Measurements from ENCODE around the gene SELENOO.
"Not testable (repeated sequence)": the region's sequence is repeated elsewhere in the genome, so short reads cannot be mapped to it uniquely, and the experiment has no call there.

SELENOO gene

DNA sequence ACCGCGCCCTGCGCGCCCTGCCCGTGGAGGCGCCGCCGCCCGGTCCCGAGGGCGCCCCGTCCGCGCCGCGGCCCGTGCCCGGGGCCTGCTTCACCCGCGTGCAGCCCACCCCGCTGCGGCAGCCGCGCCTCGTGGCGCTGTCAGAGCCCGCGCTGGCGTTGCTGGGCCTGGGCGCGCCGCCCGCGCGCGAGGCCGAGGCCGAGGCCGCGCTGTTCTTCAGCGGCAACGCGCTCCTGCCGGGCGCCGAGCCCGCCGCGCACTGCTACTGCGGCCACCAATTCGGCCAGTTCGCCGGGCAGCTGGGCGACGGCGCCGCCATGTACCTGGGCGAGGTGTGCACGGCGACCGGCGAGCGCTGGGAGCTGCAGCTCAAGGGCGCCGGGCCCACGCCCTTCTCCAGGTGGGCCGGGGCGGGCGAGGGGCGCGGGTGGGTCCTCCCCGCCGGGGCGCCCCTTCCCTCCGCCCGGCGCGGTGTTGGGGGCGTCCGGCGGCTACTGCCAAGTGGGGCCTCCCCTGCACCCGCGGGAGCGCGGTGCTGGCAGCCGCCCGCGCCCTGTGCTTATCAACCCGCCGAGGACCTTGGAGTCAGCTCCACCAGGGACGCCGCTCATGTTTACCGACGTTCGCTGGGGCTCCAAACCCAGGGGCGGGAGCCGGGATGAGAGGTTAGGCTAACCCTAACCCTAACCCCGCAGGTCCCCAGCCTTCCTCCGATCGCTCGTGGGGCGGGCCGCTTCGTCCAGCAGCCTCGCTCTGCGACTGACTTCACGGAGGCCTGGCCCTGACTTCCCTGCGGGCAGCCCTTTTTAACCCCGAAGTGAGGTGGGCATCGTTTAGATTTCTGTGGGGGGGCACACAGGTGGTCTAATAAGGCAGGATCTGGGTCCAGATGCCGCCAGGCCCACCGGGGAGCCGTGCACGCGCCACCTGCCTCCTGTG is 649 bp downstream of the SELENOO start:
- DNase-seq, result no peak

DNA sequence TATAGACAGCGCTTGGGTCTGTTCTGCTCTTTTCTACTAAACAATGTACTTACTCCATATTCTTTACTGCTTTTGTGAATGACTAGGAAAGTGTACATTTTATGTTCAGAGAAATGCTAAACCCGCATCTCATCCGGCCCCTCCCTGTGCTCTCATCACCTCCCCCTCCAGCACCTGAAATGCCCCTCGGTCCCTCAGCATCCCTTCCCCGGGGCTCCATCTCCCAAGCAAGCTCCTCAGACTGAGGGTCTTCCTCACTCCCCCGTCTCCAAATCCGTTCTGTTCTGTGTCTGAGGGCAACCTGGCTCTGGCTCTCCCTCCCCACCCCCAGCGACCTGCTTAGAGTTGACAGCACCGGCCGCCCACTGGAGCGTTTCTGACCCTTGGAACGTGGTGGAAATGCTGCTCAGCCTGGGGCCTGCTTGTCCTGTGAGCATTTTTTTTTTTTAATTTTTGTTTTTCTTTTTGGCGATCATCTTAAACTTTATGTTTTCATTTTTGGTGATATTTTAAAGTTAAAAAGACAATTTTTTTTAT is 1.4 kb downstream of the SELENOO start:
- no peak for DNase-seq

DNA sequence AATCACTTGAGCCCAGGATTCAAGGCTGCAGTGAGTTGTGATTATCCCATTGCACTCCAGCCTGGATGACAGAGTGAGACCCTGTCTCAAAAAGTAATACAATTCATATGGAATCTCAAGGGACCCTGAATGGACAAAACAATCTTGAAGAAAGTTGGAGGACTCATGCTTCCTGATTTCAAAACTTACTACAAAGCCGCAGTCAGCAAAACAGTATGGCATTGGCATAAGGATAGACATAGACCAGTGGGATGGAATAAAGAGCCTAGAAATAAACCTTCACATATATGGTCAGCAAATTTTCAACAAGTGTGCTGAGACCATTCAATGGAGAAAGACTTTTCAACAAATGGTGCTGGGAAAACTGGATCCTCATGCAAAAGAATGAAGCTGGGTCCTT is 2.5 kb downstream of the SELENOO start:
- DNase-seq, result no peak

DNA sequence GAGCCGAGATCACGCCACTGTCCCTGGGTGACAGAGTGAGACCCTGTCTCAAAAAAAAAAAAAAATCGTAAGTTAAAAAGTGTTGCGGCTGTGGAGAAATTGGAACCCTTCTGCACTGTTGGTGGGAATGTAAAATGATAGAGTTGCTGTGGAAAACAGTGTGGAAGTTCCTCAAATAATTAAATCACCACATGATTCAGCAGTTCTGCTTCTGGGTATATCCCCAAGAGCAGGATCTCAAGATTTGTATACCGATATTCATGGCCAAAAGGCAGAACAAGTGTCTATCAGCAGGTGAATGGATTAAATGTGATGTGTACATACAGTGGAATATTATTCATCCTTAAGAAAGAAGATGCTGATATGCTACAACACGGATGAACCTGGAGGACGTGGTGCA is 3.8 kb downstream of the SELENOO start:
- DNase-seq, result no peak

DNA sequence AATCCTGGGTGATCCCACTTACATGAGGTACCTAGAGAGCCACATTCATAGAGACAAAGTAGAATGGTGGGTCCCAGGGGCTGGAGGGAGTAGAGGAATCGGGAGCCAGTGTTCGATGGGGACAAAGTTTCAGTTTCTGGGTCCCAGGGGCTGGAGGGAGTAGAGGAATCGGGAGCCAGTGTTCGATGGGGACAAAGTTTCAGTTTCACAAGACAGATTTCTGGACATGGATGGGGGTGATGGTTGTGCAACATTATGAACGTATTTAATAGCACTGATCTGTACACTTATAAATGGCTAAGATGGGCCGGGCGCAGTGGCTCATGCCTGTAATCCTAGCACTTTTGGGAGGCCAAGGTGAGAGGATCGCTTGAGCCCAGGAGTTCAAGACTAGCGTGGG is 4.2 kb downstream of the SELENOO start:
- not testable (repeated sequence) for DNase-seq

DNA sequence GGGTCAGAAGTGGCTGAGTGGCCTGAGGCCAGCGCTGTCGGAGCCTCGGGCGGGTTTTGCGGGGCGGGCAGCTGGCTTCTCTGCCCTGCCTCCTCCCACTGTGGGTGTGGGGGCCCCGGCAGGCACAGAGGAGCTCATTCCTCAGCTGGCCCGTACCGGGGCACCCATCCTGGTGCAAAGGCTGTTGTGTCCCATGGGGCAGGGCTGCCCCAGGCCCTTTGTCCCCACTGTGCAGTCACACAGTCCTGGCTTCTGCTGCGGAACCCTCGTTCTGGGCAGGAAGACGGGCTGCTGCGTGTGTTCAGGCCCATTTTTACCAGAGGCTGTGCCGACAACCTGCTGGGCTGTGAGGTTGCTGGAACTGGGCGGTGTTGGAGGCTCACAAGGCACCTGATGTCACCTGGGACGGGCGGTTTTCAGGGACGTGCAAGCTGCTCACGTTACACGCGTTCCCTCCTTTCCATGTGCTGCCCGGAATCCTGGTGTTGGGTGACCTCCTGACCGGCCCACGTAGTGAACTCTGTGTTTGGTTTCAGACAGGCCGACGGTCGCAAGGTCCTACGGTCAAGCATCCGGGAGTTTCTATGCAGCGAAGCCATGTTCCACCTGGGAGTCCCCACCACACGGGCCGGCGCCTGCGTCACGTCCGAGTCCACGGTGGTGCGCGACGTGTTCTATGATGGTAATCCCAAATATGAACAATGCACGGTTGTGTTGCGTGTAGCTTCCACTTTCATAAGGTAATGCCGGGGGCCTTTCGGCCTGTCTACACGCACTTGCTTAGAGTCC is 5.2 kb downstream of the SELENOO start:
- no peak for DNase-seq

DNA sequence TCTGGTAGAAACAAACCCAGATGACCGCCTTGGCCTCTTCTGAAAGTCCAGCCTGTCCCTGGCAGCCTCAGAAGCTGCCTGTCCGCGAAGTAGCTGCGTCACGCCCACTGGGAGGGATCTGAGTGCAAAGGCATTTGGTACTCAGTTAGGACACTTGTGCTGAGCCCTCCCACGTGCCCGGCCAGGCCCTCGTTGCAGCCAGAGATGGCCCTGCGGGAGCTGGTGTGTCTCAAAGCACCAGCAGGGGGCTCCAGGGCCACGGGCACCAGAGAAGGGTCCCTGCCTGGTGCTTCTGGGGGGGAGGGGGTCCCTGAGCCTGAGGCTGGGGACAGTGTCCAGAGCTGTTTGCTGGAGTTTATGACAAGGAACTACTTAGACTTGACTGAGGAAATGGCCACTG is 5.8 kb downstream of the SELENOO start:
- no peak for DNase-seq

DNA sequence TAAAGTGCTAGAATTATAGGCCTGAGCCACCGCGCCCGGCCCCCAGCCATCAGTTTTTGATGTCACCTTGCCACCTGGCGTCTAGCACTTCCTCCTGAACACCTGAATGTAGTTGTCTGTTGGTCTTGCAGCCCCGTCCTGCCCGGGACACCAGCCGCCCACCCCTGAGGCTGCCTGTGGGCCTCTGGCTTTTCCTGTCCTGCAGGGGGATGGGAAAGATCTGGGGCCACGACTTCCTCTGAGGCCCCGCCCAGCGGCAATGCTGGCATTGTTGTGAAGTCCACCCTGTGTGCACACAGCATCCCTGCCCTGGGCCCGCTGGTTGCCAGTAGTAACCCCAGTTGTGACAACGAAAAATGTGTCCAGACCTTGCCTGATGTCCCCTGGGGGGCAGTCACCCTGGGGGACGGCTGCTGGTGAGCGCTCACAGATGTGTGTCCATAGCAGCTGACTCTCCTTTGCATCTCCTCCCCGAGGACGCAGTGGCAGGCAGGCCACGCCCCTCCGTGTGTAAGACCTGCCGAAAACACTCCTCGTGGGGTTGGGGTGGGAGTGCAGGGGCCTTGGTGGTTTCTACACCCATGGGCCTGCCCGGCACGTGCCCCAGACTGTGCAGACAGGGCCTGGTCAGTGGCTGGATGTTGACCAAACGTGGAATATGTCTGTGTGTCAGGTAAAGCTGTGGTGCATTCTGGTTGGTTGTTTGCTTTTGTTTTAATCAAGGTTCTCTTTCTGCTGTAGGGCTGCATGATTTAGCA is 6.8 kb downstream of the SELENOO start:
- DNase-seq, result no peak

DNA sequence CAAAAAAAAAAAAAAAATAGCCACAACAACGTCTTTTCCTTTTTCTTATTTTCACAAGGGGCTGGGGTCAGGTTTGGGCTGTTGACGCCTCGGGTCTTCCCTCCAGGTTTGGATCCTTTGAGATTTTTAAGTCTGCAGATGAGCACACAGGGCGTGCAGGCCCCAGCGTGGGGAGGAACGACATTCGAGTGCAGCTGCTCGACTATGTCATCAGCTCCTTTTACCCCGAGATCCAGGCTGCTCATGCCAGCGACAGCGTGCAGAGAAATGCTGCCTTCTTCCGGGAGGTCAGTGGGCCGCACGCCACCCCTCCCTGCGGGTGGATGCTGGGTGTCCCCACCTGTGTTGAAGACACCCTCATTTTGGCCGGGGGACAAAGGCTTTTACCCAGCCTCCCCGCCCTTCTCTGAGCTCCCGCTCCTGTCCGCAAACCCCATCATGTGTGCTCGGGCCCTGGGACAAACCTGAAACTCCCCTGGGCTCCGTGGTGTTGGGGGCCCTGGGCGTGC is 7.7 kb downstream of the SELENOO start:
- no peak for DNase-seq

DNA sequence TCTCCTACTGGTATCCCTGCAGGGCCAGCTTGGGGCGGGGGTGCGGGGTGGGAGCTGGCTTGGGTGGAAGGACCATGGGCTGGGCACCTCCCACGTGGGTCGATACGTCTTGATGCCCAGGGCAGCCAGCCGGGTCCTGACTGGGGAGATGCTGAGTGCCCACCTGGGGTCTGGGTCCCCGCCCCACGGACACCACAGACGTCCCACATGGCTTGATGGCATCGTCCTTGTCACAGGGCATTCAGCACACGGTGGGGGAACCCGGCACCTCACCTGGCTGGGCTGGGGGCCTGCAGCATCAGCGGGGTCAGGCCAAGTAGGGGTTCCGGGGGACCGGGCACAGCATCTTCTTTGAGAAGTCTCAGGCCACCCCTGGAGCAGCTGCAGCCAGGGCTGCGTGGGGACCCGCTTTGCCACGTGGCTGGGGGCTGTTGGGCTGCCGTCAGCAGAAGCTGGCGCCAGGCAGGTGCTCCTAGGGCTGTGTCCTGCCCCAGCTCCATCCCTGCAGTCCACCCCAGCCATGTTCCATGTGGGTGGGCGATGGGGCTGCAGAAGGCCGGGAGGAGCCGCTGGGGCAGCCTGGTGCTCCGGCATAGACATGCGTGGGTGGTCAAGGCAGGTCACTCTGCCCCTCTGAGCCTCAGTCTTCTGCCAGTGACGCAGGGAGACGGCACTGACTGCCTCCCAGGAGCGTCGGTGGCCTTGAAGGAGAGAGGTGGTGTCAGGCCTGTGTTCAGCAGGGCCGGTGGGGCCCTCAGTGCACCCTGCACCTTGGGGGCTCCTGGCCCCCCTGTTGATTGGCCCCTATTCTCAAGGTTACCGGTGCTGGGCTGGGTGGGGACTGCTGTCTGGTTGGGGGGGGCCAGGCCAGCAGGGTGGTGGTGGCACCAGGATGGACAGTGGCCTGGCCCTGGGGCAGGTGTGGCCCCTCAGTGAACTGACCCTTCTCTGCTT is 8.4 kb downstream of the SELENOO start:
- no peak for DNase-seq

DNA sequence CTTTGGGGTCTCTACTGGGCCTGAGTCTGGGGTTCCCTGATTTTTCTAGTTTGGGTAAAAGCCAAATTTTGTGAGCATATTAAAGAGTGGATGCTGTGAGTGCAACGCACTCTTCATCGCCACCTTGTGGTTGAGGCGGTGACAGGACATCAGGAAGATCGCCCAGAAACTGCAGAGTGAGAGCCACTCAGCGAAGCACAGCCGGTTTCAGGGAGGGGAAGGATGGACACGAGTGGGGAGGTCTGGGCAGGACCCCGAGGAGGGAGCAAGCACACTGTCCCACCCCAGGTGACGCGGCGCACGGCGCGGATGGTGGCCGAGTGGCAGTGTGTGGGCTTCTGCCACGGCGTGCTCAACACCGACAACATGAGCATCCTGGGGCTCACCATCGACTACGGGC is 9.1 kb downstream of the SELENOO start:
- peak; percentile 43 to 58 (median 52) for DNase-seq

DNA sequence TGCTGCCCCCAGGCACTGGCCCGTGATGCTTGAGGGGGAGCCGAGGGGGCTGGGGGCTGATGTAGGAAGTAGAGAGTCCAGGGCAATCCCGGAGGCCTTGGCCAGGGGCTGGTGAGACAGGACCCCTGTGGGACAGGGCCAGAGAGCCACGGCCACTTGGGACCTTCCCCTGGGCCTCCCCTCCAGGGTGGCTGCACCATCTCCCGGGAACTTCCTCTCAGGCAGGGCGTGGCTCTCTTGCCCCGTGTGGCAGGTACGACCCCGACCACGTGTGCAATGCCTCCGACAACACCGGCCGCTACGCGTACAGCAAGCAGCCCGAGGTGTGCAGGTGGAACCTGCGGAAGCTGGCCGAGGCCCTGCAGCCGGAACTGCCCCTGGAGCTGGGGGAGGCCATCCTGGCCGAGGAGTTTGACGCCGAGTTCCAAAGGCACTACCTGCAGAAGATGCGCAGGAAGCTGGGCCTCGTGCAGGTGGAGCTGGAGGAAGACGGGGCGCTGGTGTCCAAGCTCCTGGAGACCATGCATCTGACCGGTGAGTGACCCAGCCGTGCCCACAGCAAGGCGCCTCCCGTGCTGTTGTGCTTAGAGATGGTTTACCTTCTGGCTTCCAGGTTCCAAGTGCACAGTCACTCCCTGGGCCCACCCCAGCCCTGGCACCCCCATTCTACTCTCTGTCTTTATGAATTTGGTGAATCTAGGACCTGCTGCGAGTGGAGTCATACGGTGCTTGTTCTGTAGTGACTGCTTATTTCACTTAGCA is 9.7 kb downstream of the SELENOO start:
- DNase-seq, result no peak

DNA sequence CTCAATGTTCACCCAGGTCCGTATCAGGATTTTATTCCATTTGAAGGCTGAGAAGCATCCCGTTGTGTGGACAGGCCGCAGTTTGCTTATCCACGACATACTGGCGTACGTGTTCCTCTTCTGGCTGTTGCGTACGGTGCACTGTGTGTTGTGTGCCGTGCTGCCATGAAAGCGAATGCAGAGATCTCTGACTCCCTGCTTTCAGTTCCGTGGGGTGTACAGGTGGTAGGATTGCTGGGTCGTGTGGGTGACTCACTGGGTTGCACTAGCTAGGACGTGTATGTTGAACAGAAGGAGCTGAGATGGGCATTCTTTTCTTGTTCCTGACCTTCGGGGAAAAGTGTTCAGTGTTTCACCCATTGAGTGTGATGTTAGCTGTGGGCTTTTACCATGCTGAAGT is 10.3 kb downstream of the SELENOO start:
- DNase-seq, result no peak

DNA sequence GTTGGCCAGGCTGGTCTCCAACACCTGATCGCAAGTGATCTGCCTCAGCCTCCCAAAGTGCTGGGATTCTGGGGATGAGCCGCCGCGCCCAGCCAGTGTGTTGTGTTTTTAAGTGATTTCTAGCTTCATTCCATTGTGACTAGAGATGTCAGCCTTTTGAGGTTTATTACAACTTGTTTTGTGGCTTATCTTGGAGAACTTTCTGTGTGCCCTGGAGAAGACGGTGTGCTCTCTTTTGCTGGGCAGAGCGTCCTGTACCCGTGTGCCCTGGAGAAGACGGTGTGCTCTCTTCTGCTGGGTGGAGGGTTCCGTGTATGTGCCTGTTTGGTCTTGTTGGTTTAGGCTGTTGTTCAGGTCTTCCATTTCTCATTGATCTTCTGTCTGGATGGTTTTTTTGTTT is 12.5 kb downstream of the SELENOO start:
- DNase-seq, result no peak

DNA sequence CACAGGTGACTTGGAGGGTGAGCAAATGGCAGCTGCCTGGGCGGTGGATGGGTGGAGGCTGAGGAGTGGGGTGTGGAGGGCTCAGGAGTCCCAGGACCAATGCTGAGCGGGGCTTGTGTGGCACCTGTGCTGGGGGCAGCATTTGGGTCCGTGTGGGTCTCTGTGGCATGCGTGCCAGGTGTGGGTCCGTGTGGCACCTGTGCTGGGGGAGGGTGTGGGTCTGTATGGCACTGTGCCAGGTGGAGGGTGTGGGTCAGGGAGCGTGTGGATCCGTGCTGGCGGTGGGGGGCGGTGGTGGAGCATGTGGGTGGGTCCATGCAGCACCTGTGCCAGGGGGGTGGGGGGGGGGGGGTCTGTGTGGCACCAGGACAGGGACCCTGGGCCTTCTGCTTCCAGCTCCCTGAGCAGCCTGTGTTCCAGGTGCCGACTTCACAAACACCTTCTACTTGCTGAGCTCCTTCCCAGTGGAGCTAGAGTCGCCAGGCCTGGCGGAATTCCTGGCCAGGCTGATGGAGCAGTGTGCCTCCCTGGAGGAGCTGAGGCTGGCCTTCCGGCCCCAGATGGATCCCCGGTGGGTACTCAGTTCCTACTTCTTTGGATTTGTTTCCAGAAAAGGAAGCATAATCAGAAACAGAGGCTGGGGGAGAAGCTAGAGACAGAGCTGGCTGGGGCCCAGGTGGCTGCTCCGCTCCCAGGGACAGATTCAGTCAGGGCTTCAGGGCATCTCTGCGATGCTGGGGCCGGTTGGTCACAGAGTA is 14.7 kb downstream of the SELENOO start:
- no peak for DNase-seq

DNA sequence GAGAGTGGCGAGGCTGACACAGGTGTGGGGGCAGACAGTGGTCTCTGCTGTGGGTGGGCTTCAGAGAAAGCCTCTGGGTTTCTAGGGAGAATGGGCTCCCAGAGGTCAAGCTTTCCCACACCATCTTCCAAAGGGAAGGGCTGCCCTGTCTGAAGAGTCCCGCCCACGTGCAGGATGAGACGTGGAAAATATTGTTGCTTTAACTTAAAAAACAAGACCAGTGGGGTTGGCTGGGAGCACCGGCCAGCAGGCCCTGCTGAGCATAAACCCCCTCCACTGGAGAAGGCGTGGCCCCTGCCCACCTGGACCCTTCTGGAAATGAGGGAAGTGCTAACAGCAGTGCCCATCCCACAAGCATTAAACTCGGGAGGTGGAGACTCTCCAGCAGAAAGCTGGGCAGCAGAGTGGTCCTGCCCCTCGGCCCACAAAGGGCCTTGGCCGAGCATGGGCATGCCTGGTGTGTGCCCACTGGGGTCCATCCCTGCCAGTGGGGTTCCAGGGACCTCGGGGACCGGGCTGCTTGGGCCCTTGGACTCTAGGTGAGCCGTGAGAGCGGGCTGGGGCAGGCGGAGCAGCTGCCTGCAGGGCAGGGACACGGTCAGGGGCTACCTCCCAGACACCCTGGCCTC is 15.4 kb downstream of the SELENOO start:
- DNase-seq, result no peak

DNA sequence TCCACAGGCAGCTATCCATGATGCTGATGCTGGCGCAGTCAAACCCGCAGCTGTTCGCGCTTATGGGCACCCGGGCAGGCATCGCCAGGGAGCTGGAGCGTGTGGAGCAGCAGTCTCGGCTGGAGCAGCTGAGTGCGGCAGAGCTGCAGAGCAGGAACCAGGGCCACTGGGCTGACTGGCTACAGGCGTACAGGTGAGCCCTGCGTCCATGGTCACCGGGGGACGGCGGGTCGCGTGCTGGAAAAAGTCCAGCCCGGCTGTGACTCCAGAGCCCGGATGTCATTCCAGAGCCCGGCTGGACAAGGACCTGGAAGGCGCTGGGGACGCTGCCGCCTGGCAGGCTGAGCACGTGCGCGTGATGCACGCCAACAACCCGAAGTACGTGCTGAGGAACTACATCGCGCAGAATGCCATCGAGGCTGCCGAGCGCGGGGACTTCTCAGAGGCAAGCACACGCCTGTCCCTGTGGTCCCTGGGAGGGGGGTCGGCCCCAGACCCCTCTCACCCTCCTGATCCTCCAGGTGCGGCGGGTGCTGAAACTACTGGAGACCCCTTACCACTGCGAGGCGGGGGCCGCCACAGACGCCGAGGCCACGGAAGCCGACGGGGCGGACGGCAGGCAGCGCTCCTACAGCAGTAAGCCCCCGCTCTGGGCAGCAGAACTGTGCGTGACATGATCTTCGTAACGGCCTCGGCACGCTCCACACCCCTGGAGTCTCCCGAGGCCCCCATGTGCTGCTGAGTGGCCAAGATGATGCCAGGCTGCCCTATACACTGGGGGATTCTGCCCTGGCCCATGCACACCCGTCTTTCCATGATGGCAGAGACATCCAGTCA is 16.1 kb downstream of the SELENOO start:
- DNase-seq, result no peak

DNA sequence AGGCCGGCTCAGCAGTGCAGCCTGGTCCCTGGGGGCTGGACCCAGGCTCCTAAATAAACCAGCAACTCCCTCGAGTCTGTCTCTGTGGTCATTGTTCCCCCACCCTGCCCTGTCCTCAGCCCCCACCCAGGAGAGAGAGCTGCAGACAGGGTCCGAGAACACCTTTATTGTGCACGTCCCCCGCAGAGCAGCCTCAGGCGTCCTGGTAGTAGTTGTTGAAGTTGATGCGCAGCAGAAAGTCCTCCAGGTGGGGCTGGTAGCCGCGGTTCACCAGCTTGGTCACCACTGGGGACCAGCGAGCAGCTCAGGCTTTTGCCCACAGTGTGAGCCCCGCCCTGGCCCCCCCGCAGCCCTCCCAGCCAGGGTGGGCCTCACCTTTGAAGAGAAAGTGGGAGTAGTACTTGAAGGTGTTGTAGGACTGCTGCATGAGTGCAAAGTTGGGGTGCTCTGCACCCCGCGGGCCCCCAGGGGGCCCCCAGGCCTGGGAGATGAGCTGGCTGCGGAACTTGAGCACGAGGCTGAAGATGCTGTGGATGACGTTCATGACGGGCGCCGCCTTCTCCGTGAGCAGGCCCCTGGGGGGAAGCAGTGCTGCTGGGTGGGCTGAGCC is 16.8 kb downstream of the SELENOO start:
- no peak for DNase-seq
